ENCODE measurements around the gene IRAK3.

Gene IRAK3

DNA sequence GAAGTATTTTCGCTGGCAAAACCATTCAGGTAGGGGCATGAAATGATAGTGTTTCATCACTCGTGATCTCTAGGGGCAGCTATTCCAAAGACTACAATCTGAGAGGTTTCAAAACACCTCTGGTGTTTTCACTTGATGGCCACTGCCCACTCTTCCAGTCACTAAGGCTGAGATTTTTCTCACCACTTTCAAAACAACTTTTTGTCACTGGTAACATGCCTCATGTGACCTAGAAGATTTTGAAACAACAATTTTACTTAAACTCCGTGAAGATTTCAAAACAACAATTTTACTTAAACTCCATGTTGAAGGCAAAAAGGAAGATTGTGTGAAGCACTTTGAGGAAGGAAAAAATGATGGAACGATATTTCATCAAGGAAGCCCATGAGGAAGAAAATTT is 1.2 kb upstream of the IRAK3 start:
- TF ChIP-seq EZH2phosphoT487 (conservative IDR thresholded peaks at IDR 0.05; ENCODE audit: low read length) = no peak
- TF ChIP-seq, protein P1, sequence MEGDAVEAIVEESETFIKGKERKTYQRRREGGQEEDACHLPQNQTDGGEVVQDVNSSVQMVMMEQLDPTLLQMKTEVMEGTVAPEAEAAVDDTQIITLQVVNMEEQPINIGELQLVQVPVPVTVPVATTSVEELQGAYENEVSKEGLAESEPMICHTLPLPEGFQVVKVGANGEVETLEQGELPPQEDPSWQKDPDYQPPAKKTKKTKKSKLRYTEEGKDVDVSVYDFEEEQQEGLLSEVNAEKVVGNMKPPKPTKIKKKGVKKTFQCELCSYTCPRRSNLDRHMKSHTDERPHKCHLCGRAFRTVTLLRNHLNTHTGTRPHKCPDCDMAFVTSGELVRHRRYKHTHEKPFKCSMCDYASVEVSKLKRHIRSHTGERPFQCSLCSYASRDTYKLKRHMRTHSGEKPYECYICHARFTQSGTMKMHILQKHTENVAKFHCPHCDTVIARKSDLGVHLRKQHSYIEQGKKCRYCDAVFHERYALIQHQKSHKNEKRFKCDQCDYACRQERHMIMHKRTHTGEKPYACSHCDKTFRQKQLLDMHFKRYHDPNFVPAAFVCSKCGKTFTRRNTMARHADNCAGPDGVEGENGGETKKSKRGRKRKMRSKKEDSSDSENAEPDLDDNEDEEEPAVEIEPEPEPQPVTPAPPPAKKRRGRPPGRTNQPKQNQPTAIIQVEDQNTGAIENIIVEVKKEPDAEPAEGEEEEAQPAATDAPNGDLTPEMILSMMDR (IDR thresholded peaks at IDR 0.05; ENCODE audit: insufficient read depth, low read length, poor library complexity, severe bottlenecking) = no peak
- Histone ChIP-seq H3F3A (ENCODE audit: insufficient read depth) (no peaks in the 10 kb centered on the region), H3K79me2 (ENCODE audit: insufficient read depth, low read length) (no peaks in the 10 kb centered on the region), H3K36me3 (ENCODE audit: low read length) (no peaks in the 10 kb centered on the region), H3K9me3 (ENCODE audit: insufficient read depth, low read length) (no peaks in the 10 kb centered on the region), H3K4me2 (ENCODE audit: low read depth, low read length, poor library complexity, severe bottlenecking) (no peak overlapping the region), H2AFZ (ENCODE audit: low read depth, low read length, severe bottlenecking) (no peak overlapping the region), H3K4me3 (ENCODE audit: insufficient read depth, low read length, poor library complexity, severe bottlenecking) (no peak overlapping the region), H3K27me3 (ENCODE audit: low read length) (no peaks in the 10 kb centered on the region), H4K20me1 (ENCODE audit: low read depth, low read length) (no peaks in the 10 kb centered on the region), H3K9ac (ENCODE audit: low read length) (no peak overlapping the region), H3K27ac (ENCODE audit: low read depth, low read length) (no peak overlapping the region), H3K9me2 (replicated peaks; ENCODE audit: insufficient read depth, low read length) (no peaks in the 10 kb centered on the region)

DNA sequence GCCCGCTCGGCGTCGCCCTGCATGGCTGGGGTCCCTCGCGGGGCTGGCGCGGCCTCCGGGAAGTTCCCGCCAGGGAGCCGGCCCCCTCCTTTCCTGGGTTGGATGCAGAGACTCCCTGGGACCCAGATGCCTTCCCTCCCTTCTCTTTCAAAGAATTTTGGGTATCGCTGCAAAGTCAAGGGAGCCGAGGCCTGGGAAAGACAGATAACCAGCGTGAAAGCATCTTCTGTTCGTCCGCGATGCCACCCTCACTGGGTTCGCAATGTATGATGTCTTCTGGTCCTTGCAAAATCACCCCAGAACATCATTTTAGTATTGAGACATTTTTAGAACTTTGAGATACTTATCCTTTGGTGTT is 451 bp downstream of the IRAK3 start:
- Histone ChIP-seq H3K4me3 (ENCODE audit: insufficient read depth, low read length, poor library complexity, severe bottlenecking) (no peak overlapping the region), H3K79me2 (ENCODE audit: insufficient read depth, low read length) (no peaks in the 10 kb centered on the region), H3K9me2 (replicated peaks; ENCODE audit: insufficient read depth, low read length) (no peaks in the 10 kb centered on the region), H3F3A (ENCODE audit: insufficient read depth) (no peaks in the 10 kb centered on the region), H2AFZ (ENCODE audit: low read depth, low read length, severe bottlenecking) (no peak overlapping the region), H3K27me3 (ENCODE audit: low read length) (no peaks in the 10 kb centered on the region), H3K9me3 (ENCODE audit: insufficient read depth, low read length) (no peaks in the 10 kb centered on the region), H3K9ac (ENCODE audit: low read length) (no peak overlapping the region), H3K27ac (ENCODE audit: low read depth, low read length) (no peak overlapping the region), H3K36me3 (ENCODE audit: low read length) (no peaks in the 10 kb centered on the region), H4K20me1 (ENCODE audit: low read depth, low read length) (no peaks in the 10 kb centered on the region), H3K4me2 (ENCODE audit: low read depth, low read length, poor library complexity, severe bottlenecking) (no peak overlapping the region)
- no peak for TF ChIP-seq EZH2phosphoT487 (conservative IDR thresholded peaks at IDR 0.05; ENCODE audit: low read length)
- TF ChIP-seq, protein P1 (IDR thresholded peaks at IDR 0.05; ENCODE audit: insufficient read depth, low read length, poor library complexity, severe bottlenecking) = no peak

DNA sequence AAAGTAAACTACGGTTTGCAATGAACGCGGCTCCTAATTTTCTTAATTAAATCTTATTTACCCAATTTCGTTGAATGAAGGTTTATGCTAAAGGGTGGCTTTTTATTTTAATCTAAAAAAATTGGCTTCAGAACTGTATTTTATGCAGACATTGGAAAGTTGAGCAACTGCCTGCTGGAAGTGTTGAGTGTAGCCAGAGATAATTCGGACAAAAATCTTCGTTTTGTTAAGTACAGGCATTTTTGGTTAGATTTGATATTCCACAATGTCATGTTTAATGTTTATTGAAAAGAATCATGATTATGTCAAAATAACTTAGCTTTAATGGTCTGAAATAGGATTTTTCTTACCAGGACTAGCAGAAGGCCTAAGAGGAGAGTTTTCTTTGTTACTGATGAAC is 875 bp downstream of the IRAK3 start:
- no peak for TF ChIP-seq EZH2phosphoT487 (conservative IDR thresholded peaks at IDR 0.05; ENCODE audit: low read length)
- TF ChIP-seq, protein P1 (IDR thresholded peaks at IDR 0.05; ENCODE audit: insufficient read depth, low read length, poor library complexity, severe bottlenecking) = no peak
- H2AFZ ChIP-seq (ENCODE audit: low read depth, low read length, severe bottlenecking) = no peak overlapping the region
- H3K27me3 ChIP-seq (ENCODE audit: low read length) = no peaks in the 10 kb centered on the region
- H3K9me2 ChIP-seq (replicated peaks; ENCODE audit: insufficient read depth, low read length) = no peaks in the 10 kb centered on the region
- H3K36me3 ChIP-seq (ENCODE audit: low read length) = no peaks in the 10 kb centered on the region
- H3K27ac ChIP-seq (ENCODE audit: low read depth, low read length) = no peak overlapping the region
- no peak overlapping the region for H3K4me2 ChIP-seq (ENCODE audit: low read depth, low read length, poor library complexity, severe bottlenecking)
- no peak overlapping the region for H3K9ac ChIP-seq (ENCODE audit: low read length)
- no peaks in the 10 kb centered on the region for H3K79me2 ChIP-seq (ENCODE audit: insufficient read depth, low read length)
- H3F3A ChIP-seq (ENCODE audit: insufficient read depth) = no peaks in the 10 kb centered on the region
- no peak overlapping the region for H3K4me3 ChIP-seq (ENCODE audit: insufficient read depth, low read length, poor library complexity, severe bottlenecking)
- no peaks in the 10 kb centered on the region for H4K20me1 ChIP-seq (ENCODE audit: low read depth, low read length)
- H3K9me3 ChIP-seq (ENCODE audit: insufficient read depth, low read length) = no peaks in the 10 kb centered on the region

All from SU-DHL-6 (cell line).